GM12864 (cell line): ENCODE results near the gene IMMP2L.

Experiments
- DNase-seq: peaks from one replicate; pipeline ENCODE4 v3.0.0-alpha.2; 2011; ENCODE audit warnings: low read depth
- H3K4me3 ChIP-seq: 2 replicates; pipeline ENCODE4 v1.5.1; 2011; ENCODE audit warnings: mild to moderate bottlenecking, low read depth, low read length, control low read depth
- TF ChIP-seq, protein P1 (sequence below): IDR thresholded peaks from 2 replicates; pipeline ENCODE4 v1.5.1; 2011; ENCODE audit warnings: low read depth, mild to moderate bottlenecking, moderate library complexity, low read length, control low read depth, inconsistent platforms; ENCODE audit errors: missing control alignments

IMMP2L gene

DNA sequence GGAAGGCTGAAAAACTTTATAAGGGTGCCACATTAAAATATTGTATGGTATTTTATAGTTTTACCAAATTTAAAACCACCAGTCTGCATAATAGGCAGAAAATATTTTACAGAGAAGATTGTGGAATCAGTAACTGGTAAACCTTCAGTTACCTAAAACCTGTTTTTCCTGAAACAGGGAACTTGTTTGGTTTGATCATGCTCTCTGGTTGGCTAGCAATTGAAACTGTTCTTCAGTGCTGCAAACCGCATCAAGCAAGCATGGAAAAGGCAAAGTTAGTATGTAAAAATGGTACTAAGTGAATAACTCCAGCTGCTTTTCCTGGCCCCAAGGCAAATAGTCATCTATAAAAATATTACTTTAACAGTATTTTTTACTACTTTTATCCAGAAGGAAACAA is 788.2 kb downstream of the IMMP2L start:
- TF ChIP-seq, protein P1, sequence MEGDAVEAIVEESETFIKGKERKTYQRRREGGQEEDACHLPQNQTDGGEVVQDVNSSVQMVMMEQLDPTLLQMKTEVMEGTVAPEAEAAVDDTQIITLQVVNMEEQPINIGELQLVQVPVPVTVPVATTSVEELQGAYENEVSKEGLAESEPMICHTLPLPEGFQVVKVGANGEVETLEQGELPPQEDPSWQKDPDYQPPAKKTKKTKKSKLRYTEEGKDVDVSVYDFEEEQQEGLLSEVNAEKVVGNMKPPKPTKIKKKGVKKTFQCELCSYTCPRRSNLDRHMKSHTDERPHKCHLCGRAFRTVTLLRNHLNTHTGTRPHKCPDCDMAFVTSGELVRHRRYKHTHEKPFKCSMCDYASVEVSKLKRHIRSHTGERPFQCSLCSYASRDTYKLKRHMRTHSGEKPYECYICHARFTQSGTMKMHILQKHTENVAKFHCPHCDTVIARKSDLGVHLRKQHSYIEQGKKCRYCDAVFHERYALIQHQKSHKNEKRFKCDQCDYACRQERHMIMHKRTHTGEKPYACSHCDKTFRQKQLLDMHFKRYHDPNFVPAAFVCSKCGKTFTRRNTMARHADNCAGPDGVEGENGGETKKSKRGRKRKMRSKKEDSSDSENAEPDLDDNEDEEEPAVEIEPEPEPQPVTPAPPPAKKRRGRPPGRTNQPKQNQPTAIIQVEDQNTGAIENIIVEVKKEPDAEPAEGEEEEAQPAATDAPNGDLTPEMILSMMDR, result no peak
- DNase-seq, result no peak
- H3K4me3 ChIP-seq, result no peak overlapping the region

DNA sequence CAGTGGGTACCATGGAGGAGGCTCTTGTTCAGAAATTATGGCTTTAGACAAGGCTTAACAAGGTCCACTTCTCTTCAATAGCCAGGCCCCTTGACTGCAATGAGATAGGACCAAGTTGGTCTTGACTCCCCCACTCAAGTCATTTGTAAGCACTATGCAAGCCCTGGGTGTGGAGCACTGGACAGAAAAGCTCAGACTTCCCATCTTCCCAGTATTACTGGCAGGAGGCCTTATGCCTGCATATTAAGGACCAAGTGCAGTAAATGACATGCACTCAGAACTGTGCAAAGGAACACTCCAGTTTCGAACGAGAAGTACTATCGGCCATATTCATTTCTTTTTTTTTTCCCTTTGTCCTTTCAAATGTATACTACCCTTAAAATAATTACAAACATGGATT is 789.7 kb downstream of the IMMP2L start:
- DNase-seq, result no peak
- TF ChIP-seq, protein P1, result no peak
- H3K4me3 ChIP-seq, result no peak overlapping the region

DNA sequence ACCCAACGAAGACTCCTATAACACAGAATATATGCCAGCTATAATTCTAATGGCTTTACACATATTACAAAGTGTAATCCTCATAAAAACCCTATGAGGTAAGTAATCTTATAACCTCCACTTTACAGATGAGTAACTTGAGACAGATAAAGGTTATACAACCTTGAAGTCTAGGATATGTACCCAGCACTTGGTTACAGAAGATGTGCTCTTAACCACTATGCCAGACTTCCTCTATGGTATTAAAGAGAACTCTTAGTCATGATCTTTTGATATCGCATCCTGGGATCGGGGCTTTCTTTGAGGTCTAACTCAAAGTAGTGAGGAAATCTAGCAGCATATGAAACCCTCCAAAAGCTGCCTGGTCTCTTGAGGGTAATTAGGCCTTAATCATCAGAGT is 790.6 kb downstream of the IMMP2L start:
- TF ChIP-seq, protein P1, result no peak
- no peak for DNase-seq
- H3K4me3 ChIP-seq, result no peak overlapping the region

DNA sequence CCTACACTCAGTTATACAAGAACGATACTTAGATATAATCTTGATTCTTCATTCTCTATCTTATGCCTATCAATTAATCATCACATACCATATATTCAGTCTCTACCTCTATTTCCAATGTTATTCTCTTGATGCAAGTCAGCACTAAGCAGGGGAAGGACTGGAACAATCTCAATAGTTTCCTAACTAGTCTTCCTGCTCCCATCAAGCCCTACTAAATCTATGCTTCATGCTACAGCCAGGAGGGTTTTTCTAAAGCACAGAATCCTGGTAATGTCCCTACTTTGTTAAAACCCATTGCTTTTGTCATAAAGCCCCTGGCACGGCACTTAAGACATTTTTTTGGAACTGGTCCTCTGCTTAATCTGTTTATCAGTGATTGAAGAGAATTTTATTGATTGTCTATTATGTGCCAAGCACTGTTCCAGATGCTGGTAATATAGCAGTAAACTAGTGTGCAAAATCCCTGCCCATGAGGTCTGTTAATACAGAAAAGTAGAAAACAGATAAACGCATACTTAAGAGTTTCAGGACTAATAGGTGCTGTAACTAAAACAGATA is 794.7 kb downstream of the IMMP2L start:
- H3K4me3 ChIP-seq, result no peak overlapping the region
- TF ChIP-seq, protein P1, result no peak
- DNase-seq, result no peak

DNA sequence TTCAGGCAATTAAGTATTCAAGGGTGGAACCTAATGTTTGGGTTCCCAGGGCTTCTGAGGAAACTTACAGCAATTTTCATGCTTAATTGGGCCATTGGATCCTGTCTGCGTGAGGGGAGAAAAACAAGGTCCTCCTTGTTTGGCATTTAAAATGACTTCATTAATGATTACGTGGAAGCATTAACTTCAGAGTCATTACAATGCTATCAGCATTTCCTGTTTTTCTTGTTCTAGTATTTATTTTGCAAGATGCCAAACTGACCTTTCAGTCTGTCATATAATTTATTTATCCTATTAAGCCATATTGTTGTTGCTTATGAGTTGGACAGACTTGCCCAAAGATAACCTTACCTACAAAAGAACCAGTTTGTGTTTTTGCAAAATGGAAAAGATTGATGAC is 795.4 kb downstream of the IMMP2L start:
- no peak for DNase-seq
- no peak overlapping the region for H3K4me3 ChIP-seq
- TF ChIP-seq, protein P1, result no peak

DNA sequence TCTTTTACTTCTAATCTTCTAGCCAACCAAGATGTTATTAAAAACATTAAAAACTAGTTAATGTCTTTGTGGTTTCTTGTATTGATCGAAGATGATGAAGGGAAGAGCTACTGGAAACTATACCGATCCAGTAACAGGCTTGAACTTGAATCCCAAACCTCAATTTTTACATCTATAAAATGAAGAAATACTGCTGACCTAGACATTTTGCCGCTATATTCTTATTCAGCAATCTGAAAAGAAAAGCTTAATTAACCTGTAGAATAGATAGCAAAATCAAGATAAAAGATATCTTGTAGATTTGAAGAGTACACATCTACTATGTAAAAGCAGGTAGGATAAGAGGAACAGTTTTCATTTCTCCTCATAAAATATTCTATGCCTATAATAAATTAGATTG is 797.4 kb downstream of the IMMP2L start:
- TF ChIP-seq, protein P1, result no peak
- no peak overlapping the region for H3K4me3 ChIP-seq
- DNase-seq, result no peak

DNA sequence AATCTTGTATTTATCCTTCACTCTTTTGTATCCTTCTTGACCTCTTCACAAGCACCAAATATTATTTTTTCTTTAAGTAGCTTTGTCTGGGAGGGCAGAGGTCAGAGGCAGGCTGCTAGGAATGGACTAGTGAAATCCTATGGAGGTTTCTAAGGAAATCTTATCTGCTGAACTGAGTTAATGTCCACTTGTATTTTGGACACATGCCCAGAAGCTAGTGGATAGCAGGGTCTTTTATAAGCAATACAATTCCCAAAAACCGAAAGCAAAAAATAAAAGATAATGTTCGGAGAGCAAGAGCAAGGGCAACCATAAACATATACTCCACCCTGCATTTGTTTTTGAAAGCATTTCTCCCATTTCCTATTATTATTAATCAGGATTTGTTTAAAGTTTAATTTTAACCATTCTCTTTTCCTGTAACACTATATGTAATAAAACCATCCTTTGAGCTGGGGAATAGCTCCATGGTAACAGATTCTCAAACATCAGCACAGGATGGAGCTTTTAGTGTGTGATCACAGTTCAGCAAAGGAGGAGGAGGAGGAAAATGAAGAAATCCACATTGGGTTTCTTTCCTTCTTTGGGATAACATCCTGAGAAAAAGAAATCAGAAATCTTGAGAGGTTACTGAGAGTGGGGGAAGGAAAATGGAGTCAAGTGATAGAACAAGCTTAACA is 799.6 kb downstream of the IMMP2L start:
- no peak overlapping the region for H3K4me3 ChIP-seq
- no peak for DNase-seq
- TF ChIP-seq, protein P1, result no peak
